Fibroblast of skin of abdomen (primary cell): ENCODE data around the gene GPATCH2L. TPM values are rescaled to one million over a fixed set of nuclear protein-coding genes. Genes with fewer than 3 reads are reported as not detected.

Source experiments
- DNase-seq: peaks from one replicate; pipeline ENCODE4 v3.0.0-alpha.2; 2013
- polyA plus RNA-seq, 2 experiments: library from polyadenylated mRNA; unstranded; fragments of 120-200 nt; gene quantifications; one replicate each; pipeline ENCODE4 v1.2.1, GENCODE V29; 2013; ENCODE audit not compliant: insufficient read length in 2 of 2

The GPATCH2L gene
- 18.2 TPM for polyA plus RNA-seq (2013, experiment 1 of 2; ENCODE audit: insufficient read length)
- 17.4 TPM for polyA plus RNA-seq (2013, experiment 2 of 2; ENCODE audit: insufficient read length)

GRCh38 chr14:76151398-76152332 is at the start of gene GPATCH2L:
GPATCH2L (plus strand) TSS chr14:76151922; CDS start chr14:76154364, 2,442 bp downstream.
- peak; percentile 89 for DNase-seq

- no peak for DNase-seq
Observed at GRCh38 chr14:76104802-76105355, 46.8 kb upstream of the GPATCH2L start.

- no peak for DNase-seq
Observed at GRCh38 chr14:76106188-76106587, 45.5 kb upstream of the GPATCH2L start.

GRCh38 chr14:76109087-76109880 is 42.4 kb upstream of the GPATCH2L start:
- peak; percentile 8 for DNase-seq

- no peak for DNase-seq
Observed at GRCh38 chr14:76112889-76113624, 38.7 kb upstream of the GPATCH2L start.

GRCh38 chr14:76113691-76114090 is 38.0 kb upstream of the GPATCH2L start:
- DNase-seq, result no peak

- no peak for DNase-seq
Observed at GRCh38 chr14:76115010-76115422, 36.7 kb upstream of the GPATCH2L start.

GRCh38 chr14:76117789-76118484 is 33.8 kb upstream of the GPATCH2L start:
- DNase-seq, result no peak

GRCh38 chr14:76118594-76118993 is 33.1 kb upstream of the GPATCH2L start:
- DNase-seq, result no peak

GRCh38 chr14:76121089-76121748 is 30.5 kb upstream of the GPATCH2L start:
- no peak for DNase-seq

- no peak for DNase-seq
Observed at GRCh38 chr14:76123426-76124225, 28.1 kb upstream of the GPATCH2L start.

GRCh38 chr14:76125511-76125910 is 26.2 kb upstream of the GPATCH2L start:
- no peak for DNase-seq

- no peak for DNase-seq
Observed at GRCh38 chr14:76126076-76126475, 25.6 kb upstream of the GPATCH2L start.

- no peak for DNase-seq
Observed at GRCh38 chr14:76129851-76130576, 21.7 kb upstream of the GPATCH2L start.

- no peak for DNase-seq
Observed at GRCh38 chr14:76131071-76131965, 20.4 kb upstream of the GPATCH2L start.

GRCh38 chr14:76133103-76133502 is 18.6 kb upstream of the GPATCH2L start:
- DNase-seq, result peak; percentile 12

- no peak for DNase-seq
Observed at GRCh38 chr14:76134231-76134630, 17.5 kb upstream of the GPATCH2L start.

- DNase-seq, result no peak
Observed at GRCh38 chr14:76135722-76136121, 16.0 kb upstream of the GPATCH2L start.
